GM23338 (cell line): ENCODE results near the gene STX1B. TPM values are rescaled to one million over a fixed set of nuclear protein-coding genes. Genes with fewer than 3 reads are reported as not detected.

Experiments used
- ATAC-seq: fragments of 200-7000 bp; cut with Tn5 transposase; 3 replicates; pipeline ENCODE4 v1.9.1; 2020
- DNase-seq: peaks from one replicate; pipeline ENCODE4 v3.0.0-alpha.2; 2015; ENCODE audit warnings: low spot score
- H2AFZ ChIP-seq: fragments of 200-600 bp; sonication (generic); 2 replicates; pipeline ENCODE4 v1.8.0; 2016; ENCODE audit warnings: antibody characterized with exemption, mild to moderate bottlenecking, moderate library complexity
- H3F3A ChIP-seq: fragments of 200-600 bp; sonication (generic); replicated peaks from 2 replicates; pipeline ENCODE4 v1.8.0; 2017; ENCODE audit warnings: antibody characterized with exemption, mixed run types, low read depth
- H3K27ac ChIP-seq: fragments of 200-600 bp; sonication (generic); 2 replicates; pipeline ENCODE4 v1.6.1; 2016; ENCODE audit warnings: low read depth
- H3K27me3 ChIP-seq: fragments of 200-600 bp; sonication (generic); 2 replicates; pipeline ENCODE4 v1.8.0; 2016; ENCODE audit warnings: mild to moderate bottlenecking, mixed run types, moderate library complexity; ENCODE audit not compliant: insufficient read depth
- H3K36me3 ChIP-seq: fragments of 200-600 bp; sonication (generic); 2 replicates; pipeline ENCODE4 v1.8.0; 2016; ENCODE audit warnings: mild to moderate bottlenecking; ENCODE audit not compliant: insufficient read depth
- H3K4me1 ChIP-seq: fragments of 200-600 bp; sonication (generic); 2 replicates; pipeline ENCODE4 v1.8.0; 2016; ENCODE audit warnings: mild to moderate bottlenecking, moderate library complexity; ENCODE audit not compliant: insufficient read depth
- H3K4me2 ChIP-seq: fragments of 200-600 bp; sonication (generic); 2 replicates; pipeline ENCODE4 v1.7.1; 2017; ENCODE audit warnings: mixed run types
- H3K4me3 ChIP-seq: fragments of 200-600 bp; sonication (generic); 2 replicates; pipeline ENCODE4 v1.6.1; 2016; ENCODE audit warnings: mixed run types
- H3K79me2 ChIP-seq: fragments of 200-600 bp; sonication (generic); replicated peaks from 2 replicates; pipeline ENCODE4 v1.8.0; 2017; ENCODE audit warnings: mild to moderate bottlenecking; ENCODE audit not compliant: insufficient read depth
- H3K9me2 ChIP-seq: fragments of 200-600 bp; sonication (generic); 2 replicates; pipeline ENCODE4 v1.8.0; 2017; ENCODE audit not compliant: insufficient read depth
- H4K20me1 ChIP-seq: fragments of 200-600 bp; sonication (generic); replicated peaks from 2 replicates; pipeline ENCODE4 v1.8.0; 2017; ENCODE audit warnings: mild to moderate bottlenecking; ENCODE audit not compliant: insufficient read depth
- H3K27ac Mint-ChIP-seq: 2 replicates; pipeline ENCODE4 v1.8.0; 2020; ENCODE audit warnings: inconsistent platforms, mild to moderate bottlenecking, moderate library complexity, mixed read lengths
- H3K27me3 Mint-ChIP-seq: 3 replicates; pipeline ENCODE4 v1.8.0; 2022; ENCODE audit warnings: low read depth, mild to moderate bottlenecking, moderate library complexity, mixed read lengths, inconsistent platforms; ENCODE audit not compliant: insufficient read depth, poor library complexity
- H3K36me3 Mint-ChIP-seq: 3 replicates; pipeline ENCODE4 v1.8.0; 2021; ENCODE audit warnings: low read depth, mild to moderate bottlenecking, inconsistent platforms, moderate library complexity, mixed read lengths
- H3K4me1 Mint-ChIP-seq: 3 replicates; pipeline ENCODE4 v1.8.0; 2020; ENCODE audit warnings: mild to moderate bottlenecking, inconsistent platforms, mixed read lengths
- H3K4me3 Mint-ChIP-seq: 3 replicates; pipeline ENCODE4 v1.8.0; 2021; ENCODE audit warnings: moderate library complexity, mild to moderate bottlenecking, inconsistent platforms, mixed read lengths
- H3K9me3 Mint-ChIP-seq: 3 replicates; pipeline ENCODE4 v1.8.0; 2020; ENCODE audit warnings: moderate library complexity, mild to moderate bottlenecking, inconsistent platforms, mixed read lengths
- CREB1 ChIP-seq: fragments of 250-450 bp; sonication (Bioruptor Pico); IDR thresholded peaks from 2 replicates; pipeline ENCODE4 v1.5.0; 2020; ENCODE audit warnings: low read depth, mild to moderate bottlenecking, moderate library complexity
- CTCF ChIP-seq, 2 experiments: fragments of 200-600 bp in 1 of 2; sonication (generic) in 1 of 2; conservative IDR thresholded peaks; 2 replicates each; pipeline versions ENCODE4 v1.5.1 to v1.6.1; 2016 to 2017; ENCODE audit warnings: antibody characterized with exemption in 2 of 2, low read depth in 2 of 2, mild to moderate bottlenecking in 2 of 2, moderate library complexity in 1 of 2
- ETS1 ChIP-seq: IDR thresholded peaks from 2 replicates; pipeline ENCODE4 v1.6.1; 2016; ENCODE audit warnings: antibody characterized with exemption
- EZH2phosphoT487 ChIP-seq: fragments of 200-600 bp; sonication (generic); IDR thresholded peaks from one replicate; pipeline ENCODE4 v1.8.1; 2018; ENCODE audit warnings: antibody characterized with exemption; ENCODE audit not compliant: unreplicated experiment
- NANOG ChIP-seq: IDR thresholded peaks from 2 replicates; pipeline ENCODE4 v1.6.1; 2016; ENCODE audit warnings: antibody characterized with exemption, borderline replicate concordance
- POLR2AphosphoS5 ChIP-seq: IDR thresholded peaks from 2 replicates; pipeline ENCODE4 v1.6.1; 2016; ENCODE audit warnings: antibody characterized with exemption, low read depth
- REST ChIP-seq: IDR thresholded peaks from one replicate; pipeline ENCODE4 v1.6.1; 2018; ENCODE audit warnings: antibody characterized with exemption; ENCODE audit not compliant: unreplicated experiment
- STAT1 ChIP-seq: IDR thresholded peaks from one replicate; pipeline ENCODE4 v1.6.1; 2016; ENCODE audit warnings: antibody characterized with exemption; ENCODE audit not compliant: unreplicated experiment
- ZNF331 ChIP-seq: fragments of 250-450 bp; sonication (Bioruptor Pico); IDR thresholded peaks from 2 replicates; pipeline ENCODE4 v1.5.0; 2020; ENCODE audit warnings: low read depth, mild to moderate bottlenecking, moderate library complexity
- polyA plus RNA-seq: library from polyadenylated mRNA; unstranded; fragments of >200 nt; fragmentation: Nextera tagmentation; extraction: Ambion mirVana; gene quantifications from 2 replicates; pipeline ENCODE4 v1.2.1, GENCODE V29; 2016
- total RNA-seq: library from RNA; depleted of rRNA; stranded (reverse); fragments of >200 nt; shearing (Covaris generic); gene quantifications from 2 replicates; pipeline ENCODE4 v1.2.3, GENCODE V29; 2014

The STX1B gene
- total and polyA plus RNA-seq, 2 experiments from 2014 or later, result 1.7 to 9.5 TPM

- Histone ChIP-seq H2AFZ (peak overlapping the region; percentile 93), H3K4me1 (peaks cover 9% of the 10 kb centered on the region), H3K9me2 (no peaks in the 10 kb centered on the region), H3K27me3 (no peaks in the 10 kb centered on the region), H3K36me3 (no peaks in the 10 kb centered on the region; the same call in 1 of the 2 replicates), H3K79me2 (no peaks in the 10 kb centered on the region; the same call in 1 of the 2 replicates), H3K4me2 (peak overlapping the region; percentile 98), H3K27ac (peak overlapping the region; percentile 80), H4K20me1 (no peaks in the 10 kb centered on the region), H3K4me3 (peak overlapping the region; percentile 99), H3F3A (peaks cover 12% of the 10 kb centered on the region)
- peak overlapping the region; percentile 90 for H3K4me3 Mint-ChIP-seq
- peaks cover 9% of the 10 kb centered on the region; the same call in 1 of the 3 replicates for H3K4me1 Mint-ChIP-seq
- H3K36me3 Mint-ChIP-seq, result peaks cover 2% of the 10 kb centered on the region; the same call in 1 of the 3 replicates
- no peaks in the 10 kb centered on the region; the same call in 2 of the 3 replicates for H3K9me3 Mint-ChIP-seq
- TF ChIP-seq ETS1, result peak; percentile 71; the same call in 1 of the 2 replicates
- peak; percentile 30; the same call in 1 of the 2 replicates for TF ChIP-seq POLR2AphosphoS5
- no peak for TF ChIP-seq REST
- TF ChIP-seq EZH2phosphoT487, result no peak
- no peak for TF ChIP-seq ZNF331 (CRISPR knock-in tag)
- TF ChIP-seq STAT1, result no peak
- peak overlapping the region; percentile 83; the same call in 1 of the 2 replicates for H3K27ac Mint-ChIP-seq
- DNase-seq (peak; percentile 94), ATAC-seq (peak; percentile 72)
- H3K27me3 Mint-ChIP-seq, result peaks cover 11% of the 10 kb centered on the region
These were observed 23.5 kb upstream of the STX1B start for GRCh38 chr16:31033709-31034492.

- Histone ChIP-seq H3K4me1 (peaks cover 9% of the 10 kb centered on the region), H3K9me2 (no peaks in the 10 kb centered on the region), H2AFZ (peak within 1 kb of the TSS; percentile 95), H3K79me2 (no peaks in the 10 kb centered on the region; the same call in 1 of the 2 replicates), H3K27me3 (no peaks in the 10 kb centered on the region), H3F3A (peaks cover 12% of the 10 kb centered on the region), H3K4me3 (peak within 1 kb of the TSS; percentile 99), H3K27ac (peak within 1 kb of the TSS; percentile 80), H3K4me2 (peak within 1 kb of the TSS; percentile 98), H4K20me1 (no peaks in the 10 kb centered on the region), H3K36me3 (no peaks in the 10 kb centered on the region)
- peak within 1 kb of the TSS; percentile 90 for H3K4me3 Mint-ChIP-seq
- peaks cover 2% of the 10 kb centered on the region; the same call in 1 of the 3 replicates for H3K36me3 Mint-ChIP-seq
- no peaks in the 10 kb centered on the region; the same call in 2 of the 3 replicates for H3K9me3 Mint-ChIP-seq
- peaks cover 10% of the 10 kb centered on the region for H3K27me3 Mint-ChIP-seq
- ATAC-seq (peak; percentile 87), DNase-seq (peak; percentile 99)
- peaks cover 9% of the 10 kb centered on the region; the same call in 1 of the 3 replicates for H3K4me1 Mint-ChIP-seq
- H3K27ac Mint-ChIP-seq, result peak within 1 kb of the TSS; percentile 83
- no peak for TF ChIP-seq CTCF (conservative IDR thresholded peaks at IDR 0.05; ENCODE audit: low read depth in 2 of 2)
- TF ChIP-seq CREB1, result peak; percentile 96
- TF ChIP-seq POLR2AphosphoS5, result no peak
- TF ChIP-seq NANOG, result no peak
- TF ChIP-seq ETS1, result peak; percentile 91
These were observed 22.6 kb upstream of the STX1B start, which contains the start of gene STX4 for GRCh38 chr16:31032736-31033708. Gene STX4, plus strand, starts transcription at chr16:31033558. Its CDS starts 248 bp downstream, at chr16:31033806.
